GM21786 (cell line): ENCODE measurements around the gene MSX1.

Experiments
- ATAC-seq: cut with Tn5 transposase; IDR thresholded peaks from one replicate; pipeline ENCODE4 v1.9.1; 2021; ENCODE audit not compliant: unreplicated experiment

The MSX1 gene

GRCh38 chr4:4899202-4899925 is 39.9 kb downstream of the MSX1 start:
- no peak for ATAC-seq

DNA sequence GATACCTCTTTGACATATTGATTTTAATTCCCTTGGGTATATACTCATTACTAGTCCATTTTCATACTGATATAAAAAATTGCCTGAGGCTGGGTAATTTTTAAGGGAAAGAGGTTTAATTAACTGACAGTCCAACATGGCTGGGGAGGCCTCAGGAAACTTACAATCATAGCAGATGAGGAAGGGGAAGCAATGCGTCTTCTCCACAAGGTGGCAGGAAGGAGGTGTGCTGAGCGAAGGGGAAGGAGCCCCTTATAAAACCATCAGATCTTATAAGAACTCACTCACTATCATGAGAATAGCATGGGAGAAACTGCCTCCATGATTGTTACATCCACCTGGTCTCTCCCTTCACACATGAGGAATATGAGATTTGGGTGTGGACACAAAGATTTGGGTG is 42.4 kb downstream of the MSX1 start:
- ATAC-seq, result no peak

DNA sequence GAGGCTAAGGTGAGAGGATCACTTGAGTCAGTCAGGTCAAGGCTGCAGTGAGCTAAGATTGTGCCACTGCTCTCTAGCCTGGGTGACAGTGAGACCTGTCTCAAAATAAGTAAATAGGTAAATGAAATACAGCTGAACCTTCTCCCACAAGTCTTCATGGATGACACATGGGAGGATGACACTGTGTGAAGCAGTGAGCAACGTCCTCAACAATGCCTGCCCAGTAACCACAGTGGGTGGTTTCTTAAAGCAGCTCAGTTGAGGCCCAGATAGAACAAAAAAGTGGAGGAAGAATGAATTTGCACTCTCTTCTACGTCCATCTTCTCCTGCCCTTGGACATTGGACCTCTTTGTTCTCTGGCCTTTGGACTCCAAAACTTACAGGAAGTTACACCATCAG is 52.7 kb downstream of the MSX1 start:
- ATAC-seq, result no peak

DNA sequence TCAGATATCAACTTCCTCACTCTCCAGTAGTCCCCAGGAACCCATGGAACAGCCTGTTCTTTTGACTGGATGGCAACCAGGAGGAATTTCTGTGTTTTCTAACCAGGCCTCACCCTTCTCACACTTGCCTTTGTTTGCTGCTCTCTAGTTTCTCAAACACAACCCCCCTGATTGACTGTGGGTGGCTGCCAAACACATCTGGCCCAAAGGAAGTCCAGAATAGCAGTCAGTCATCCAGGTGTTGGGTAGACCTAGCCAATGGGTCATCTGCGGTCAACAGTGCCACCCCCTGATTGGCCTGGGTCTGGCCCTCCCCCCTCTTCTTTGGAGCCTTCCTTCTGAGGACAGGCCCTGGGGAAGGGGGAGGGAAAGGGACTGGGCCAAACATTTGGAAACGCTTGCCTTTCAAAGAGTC is 53.7 kb downstream of the MSX1 start:
- ATAC-seq, result no peak
